Neural cell (in vitro differentiated cells): ENCODE results near the gene INPP4B. TPM values are rescaled to one million over a fixed set of nuclear protein-coding genes. Genes with fewer than 3 reads are reported as not detected.
"Not testable (repeated sequence)": the region's sequence is repeated elsewhere in the genome, so short reads cannot be mapped to it uniquely, and the experiment has no call there.

Experiments
- H2AFZ ChIP-seq: fragments of 200-600, 300-800 bp; sonication (generic), shearing (Covaris generic); 2 replicates; pipeline ENCODE4 v1.6.0; 2014; ENCODE audit warnings: low read depth, mild to moderate bottlenecking, antibody characterized with exemption, low read length, moderate library complexity
- H3F3A ChIP-seq: fragments of 200-600 bp; shearing (Covaris generic); 2 replicates; pipeline ENCODE4 v1.6.1; 2016; ENCODE audit warnings: mild to moderate bottlenecking, moderate library complexity, mixed read lengths, antibody characterized with exemption, low read length; ENCODE audit not compliant: insufficient read depth, poor library complexity, severe bottlenecking
- H3K27ac ChIP-seq: fragments of 200-600, 300-800 bp; sonication (generic), shearing (Covaris generic); 2 replicates; pipeline ENCODE4 v1.5.1; 2014; ENCODE audit warnings: mild to moderate bottlenecking, low read length, moderate library complexity
- H3K27me3 ChIP-seq: fragments of 300-800, 200-600 bp; sonication (generic), shearing (Covaris generic); 2 replicates; pipeline ENCODE4 v1.6.0; 2014; ENCODE audit warnings: mild to moderate bottlenecking, low read depth, low read length, moderate library complexity; ENCODE audit not compliant: insufficient read depth
- H3K36me3 ChIP-seq: fragments of 300-800, 200-600 bp; sonication (generic), shearing (Covaris generic); 2 replicates; pipeline ENCODE4 v1.5.1; 2014; ENCODE audit warnings: mild to moderate bottlenecking, antibody characterized with exemption, low read length, moderate library complexity; ENCODE audit not compliant: insufficient read depth
- H3K4me2 ChIP-seq: fragments of 300-800, 200-600 bp; sonication (generic), shearing (Covaris generic); 2 replicates; pipeline ENCODE4 v1.6.0; 2014; ENCODE audit warnings: mild to moderate bottlenecking, low read length
- H3K4me3 ChIP-seq: fragments of 300-800, 200-600 bp; sonication (generic), shearing (Covaris generic); 2 replicates; pipeline ENCODE4 v1.5.1; 2014; ENCODE audit warnings: mild to moderate bottlenecking, low read length, moderate library complexity
- H3K79me2 ChIP-seq: fragments of 200-600 bp; shearing (Covaris generic); replicated peaks from 2 replicates; pipeline ENCODE4 v1.6.0; 2014; ENCODE audit warnings: mild to moderate bottlenecking, low read length, moderate library complexity; ENCODE audit not compliant: insufficient read depth
- H3K9ac ChIP-seq: fragments of 300-800, 200-600 bp; sonication (generic), shearing (Covaris generic); 2 replicates; pipeline ENCODE4 v1.6.1; 2016; ENCODE audit warnings: mild to moderate bottlenecking, low read length, mixed read lengths
- H3K9me2 ChIP-seq: fragments of 200-600 bp; shearing (Covaris generic); 2 replicates; pipeline ENCODE4 v1.6.1; 2016; ENCODE audit warnings: mild to moderate bottlenecking, low read length, mixed read lengths; ENCODE audit not compliant: insufficient read depth
- H3K9me3 ChIP-seq: fragments of 200-600, 300-800 bp; sonication (generic), shearing (Covaris generic); 2 replicates; pipeline ENCODE4 v1.6.1; 2016; ENCODE audit warnings: mild to moderate bottlenecking, mixed run types, low read length, moderate library complexity, mixed read lengths
- H4K20me1 ChIP-seq: fragments of 200-600 bp; shearing (Covaris generic); 2 replicates; pipeline ENCODE4 v1.6.1; 2016; ENCODE audit warnings: mild to moderate bottlenecking, mixed run types; ENCODE audit not compliant: insufficient read depth
- CTCF ChIP-seq: fragments of 450-650 bp; IDR thresholded peaks from 2 replicates; pipeline ENCODE4 v1.5.1; 2014; ENCODE audit warnings: antibody characterized with exemption, mild to moderate bottlenecking, moderate library complexity; ENCODE audit not compliant: poor library complexity, severe bottlenecking
- EP300 ChIP-seq: fragments of 450-650 bp; conservative IDR thresholded peaks from 2 replicates; pipeline ENCODE4 v1.6.1; 2014; ENCODE audit warnings: antibody characterized with exemption, mild to moderate bottlenecking, moderate library complexity; ENCODE audit not compliant: poor library complexity, severe bottlenecking
- EZH2 ChIP-seq: fragments of 200-600, 300-800 bp; shearing (Covaris generic), sonication (generic); IDR thresholded peaks from 2 replicates; pipeline ENCODE4 v1.6.1; 2014; ENCODE audit warnings: antibody characterized with exemption, low read length, borderline replicate concordance, mild to moderate bottlenecking; ENCODE audit not compliant: insufficient read depth, poor library complexity, severe bottlenecking
- MXI1 ChIP-seq: fragments of 450-650 bp; conservative IDR thresholded peaks from 2 replicates; pipeline ENCODE4 v1.6.1; 2014; ENCODE audit warnings: antibody characterized with exemption, mild to moderate bottlenecking; ENCODE audit not compliant: poor library complexity, severe bottlenecking
- POLR2AphosphoS5 ChIP-seq: IDR thresholded peaks from 2 replicates; pipeline ENCODE4 v1.6.1; 2012
- RAD21 ChIP-seq: fragments of 450-650 bp; conservative IDR thresholded peaks from 2 replicates; pipeline ENCODE4 v1.6.1; 2014; ENCODE audit warnings: antibody characterized with exemption, mild to moderate bottlenecking, moderate library complexity
- REST ChIP-seq: IDR thresholded peaks from 2 replicates; pipeline ENCODE4 v1.6.1; 2012; ENCODE audit warnings: borderline replicate concordance
- SMC3 ChIP-seq: fragments of 450-650 bp; conservative IDR thresholded peaks from 2 replicates; pipeline ENCODE4 v1.6.1; 2014; ENCODE audit warnings: antibody characterized with exemption, mild to moderate bottlenecking, moderate library complexity; ENCODE audit not compliant: poor library complexity
- TAF1 ChIP-seq: IDR thresholded peaks from 2 replicates; pipeline ENCODE4 v1.6.1; 2012; ENCODE audit warnings: low read depth
- polyA plus RNA-seq: library from polyadenylated mRNA; depleted of rRNA; stranded (reverse); fragments of >200 nt; gene quantifications from 2 replicates; pipeline ENCODE4 v1.2.3, GENCODE V29; 2014

The INPP4B gene
- polyA plus RNA-seq, 1 donor from 2014 or later = 0.30 TPM

GRCh38 chr4:142811034-142811433 lies 35.1 kb downstream of the INPP4B start:
- H3K79me2 ChIP-seq = no peaks in the 10 kb centered on the region
- H3K27ac ChIP-seq = no peak overlapping the region
- no peak for TF ChIP-seq EP300
- TF ChIP-seq MXI1 = no peak
- TF ChIP-seq CTCF = no peak
- TF ChIP-seq REST = no peak
- no peak for TF ChIP-seq EZH2
- TF ChIP-seq TAF1 = no peak
- TF ChIP-seq SMC3 = no peak
- TF ChIP-seq POLR2AphosphoS5 = no peak
- no peak for TF ChIP-seq RAD21
- H3K27me3 ChIP-seq = no peaks in the 10 kb centered on the region
- H3K4me2 ChIP-seq = no peak overlapping the region
- H3K9ac ChIP-seq = no peak overlapping the region
- H3K9me2 ChIP-seq = no peaks in the 10 kb centered on the region
- H3K9me3 ChIP-seq = no peaks in the 10 kb centered on the region
- H3K36me3 ChIP-seq = no peaks in the 10 kb centered on the region
- H2AFZ ChIP-seq = no peak overlapping the region
- no peak overlapping the region for H3K4me3 ChIP-seq
- H4K20me1 ChIP-seq = no peaks in the 10 kb centered on the region
- no peaks in the 10 kb centered on the region for H3F3A ChIP-seq

GRCh38 chr4:142809559-142809958 lies 36.5 kb downstream of the INPP4B start:
- no peak overlapping the region for H3K9ac ChIP-seq
- H3K36me3 ChIP-seq = no peaks in the 10 kb centered on the region
- no peak overlapping the region for H3K27ac ChIP-seq
- H3K9me3 ChIP-seq = no peaks in the 10 kb centered on the region
- no peak for TF ChIP-seq RAD21
- TF ChIP-seq CTCF = no peak
- TF ChIP-seq EP300 = no peak
- TF ChIP-seq REST = no peak
- TF ChIP-seq TAF1 = no peak
- no peak for TF ChIP-seq MXI1
- no peak for TF ChIP-seq POLR2AphosphoS5
- TF ChIP-seq EZH2 = no peak
- no peak for TF ChIP-seq SMC3
- no peaks in the 10 kb centered on the region for H3F3A ChIP-seq
- no peaks in the 10 kb centered on the region for H3K79me2 ChIP-seq
- no peak overlapping the region for H2AFZ ChIP-seq
- H4K20me1 ChIP-seq = no peaks in the 10 kb centered on the region
- no peaks in the 10 kb centered on the region for H3K27me3 ChIP-seq
- no peak overlapping the region for H3K4me3 ChIP-seq
- H3K4me2 ChIP-seq = no peak overlapping the region
- H3K9me2 ChIP-seq = no peaks in the 10 kb centered on the region

GRCh38 chr4:142803879-142804278 lies 42.2 kb downstream of the INPP4B start:
- H3K27ac ChIP-seq, H3K36me3 ChIP-seq, H4K20me1 ChIP-seq, H3K9me3 ChIP-seq, H3K9ac ChIP-seq, H3F3A ChIP-seq, H3K4me2 ChIP-seq, H3K27me3 ChIP-seq, H3K4me3 ChIP-seq, H2AFZ ChIP-seq, H3K9me2 ChIP-seq, H3K79me2 ChIP-seq: not testable (repeated sequence)
